DOHH2 (cell line): ENCODE data around the gene ERFE.

Experiments used
- H3F3A ChIP-seq: fragments of 200-600 bp; sonication (generic), shearing (Covaris generic); 2 replicates; pipeline ENCODE4 v1.6.0; 2016; ENCODE audit warnings: antibody characterized with exemption, mild to moderate bottlenecking; ENCODE audit not compliant: control insufficient read depth, insufficient read depth
- H3K27ac ChIP-seq: fragments of 200-600 bp; sonication (generic); 2 replicates; pipeline ENCODE4 v1.5.1; 2014; ENCODE audit warnings: low read depth, mild to moderate bottlenecking, low read length, moderate library complexity
- H3K27me3 ChIP-seq: fragments of 200-600 bp; sonication (generic); 2 replicates; pipeline ENCODE4 v1.6.1; 2014; ENCODE audit warnings: mild to moderate bottlenecking, low read length, mixed read lengths; ENCODE audit not compliant: control insufficient read depth
- H3K36me3 ChIP-seq: fragments of 200-600 bp; sonication (generic); 2 replicates; pipeline ENCODE4 v1.6.1; 2014; ENCODE audit warnings: mild to moderate bottlenecking, low read length, moderate library complexity, mixed read lengths; ENCODE audit not compliant: control insufficient read depth
- H3K4me1 ChIP-seq: fragments of 200-600 bp; sonication (generic); 2 replicates; pipeline ENCODE4 v1.6.1; 2014; ENCODE audit warnings: mild to moderate bottlenecking, low read length, mixed read lengths; ENCODE audit not compliant: control insufficient read depth
- H3K4me2 ChIP-seq: fragments of 200-600 bp; sonication (generic); 2 replicates; pipeline ENCODE4 v1.6.0; 2014; ENCODE audit warnings: mild to moderate bottlenecking, low read length, moderate library complexity
- H3K4me3 ChIP-seq: fragments of 200-600 bp; sonication (generic); 2 replicates; pipeline ENCODE4 v1.5.1; 2014; ENCODE audit warnings: mild to moderate bottlenecking, low read length, mixed read lengths
- H3K79me2 ChIP-seq: fragments of 200-600 bp; sonication (generic); 2 replicates; pipeline ENCODE4 v1.6.1; 2014; ENCODE audit warnings: mild to moderate bottlenecking, low read length, mixed read lengths; ENCODE audit not compliant: control insufficient read depth
- H3K9me2 ChIP-seq: fragments of 200-600 bp; sonication (generic); replicated peaks from 2 replicates; pipeline ENCODE4 v1.6.1; 2014; ENCODE audit warnings: mild to moderate bottlenecking, low read length, mixed read lengths; ENCODE audit not compliant: control insufficient read depth
- H3K9me3 ChIP-seq: fragments of 200-600 bp; sonication (generic); 2 replicates; pipeline ENCODE4 v1.6.1; 2014; ENCODE audit warnings: antibody characterized with exemption, low read length, mixed read lengths; ENCODE audit not compliant: control insufficient read depth, insufficient read depth
- H4K20me1 ChIP-seq: fragments of 200-600 bp; sonication (generic); 2 replicates; pipeline ENCODE4 v1.6.0; 2014; ENCODE audit warnings: low read depth, mild to moderate bottlenecking, antibody characterized with exemption, low read length, moderate library complexity; ENCODE audit not compliant: control insufficient read depth, insufficient read depth
- CTCF ChIP-seq: fragments of 200-600 bp; sonication (generic); IDR thresholded peaks from one replicate; pipeline ENCODE4 v1.5.1; 2014; ENCODE audit warnings: antibody characterized with exemption, mild to moderate bottlenecking, low read depth, low read length; ENCODE audit not compliant: poor library complexity, severe bottlenecking
- EZH2phosphoT487 ChIP-seq: fragments of 200-600 bp; sonication (generic); IDR thresholded peaks from 2 replicates; pipeline ENCODE4 v1.6.1; 2017; ENCODE audit warnings: borderline replicate concordance, mild to moderate bottlenecking, antibody characterized with exemption, low read length, moderate library complexity, mixed read lengths

Gene ERFE

GRCh38 chr2:238163481-238164198 is 4.9 kb downstream of the ERFE start:
- H3K27ac ChIP-seq, result no peak overlapping the region
- H3K79me2 ChIP-seq, result no peaks in the 10 kb centered on the region
- H3K27me3 ChIP-seq, result peaks cover 6% of the 10 kb centered on the region
- no peaks in the 10 kb centered on the region for H3K9me2 ChIP-seq
- no peaks in the 10 kb centered on the region for H3F3A ChIP-seq
- no peak overlapping the region for H3K4me2 ChIP-seq
- H4K20me1 ChIP-seq, result no peaks in the 10 kb centered on the region
- H3K4me3 ChIP-seq, result no peak overlapping the region
- H3K4me1 ChIP-seq, result peaks cover 22% of the 10 kb centered on the region
- TF ChIP-seq CTCF, result no peak
- no peak for TF ChIP-seq EZH2phosphoT487
- H3K9me3 ChIP-seq, result no peaks in the 10 kb centered on the region
- H3K36me3 ChIP-seq, result peaks cover 6% of the 10 kb centered on the region; the same call in 1 of the 2 replicates

- Histone ChIP-seq H3K27ac (no peak overlapping the region), H3K27me3 (peaks cover under 1% of the 10 kb centered on the region; the same call in 1 of the 2 replicates), H3K9me3 (no peaks in the 10 kb centered on the region), H3K4me3 (no peak overlapping the region), H3K36me3 (peaks cover 17% of the 10 kb centered on the region), H3K79me2 (no peaks in the 10 kb centered on the region), H3K4me2 (no peak overlapping the region), H3K9me2 (no peaks in the 10 kb centered on the region), H4K20me1 (no peaks in the 10 kb centered on the region), H3F3A (peaks cover 2% of the 10 kb centered on the region; the same call in 1 of the 2 replicates), H3K4me1 (peaks cover 14% of the 10 kb centered on the region)
- no peak for TF ChIP-seq CTCF
- no peak for TF ChIP-seq EZH2phosphoT487
Measured at GRCh38 chr2:238164906-238165287, 6.1 kb downstream of the ERFE start.

GRCh38 chr2:238165288-238165921 is 6.6 kb downstream of the ERFE start:
- Histone ChIP-seq H3K9me2 (no peaks in the 10 kb centered on the region), H3K27ac (no peak overlapping the region), H4K20me1 (no peaks in the 10 kb centered on the region), H3K9me3 (no peaks in the 10 kb centered on the region), H3K79me2 (no peaks in the 10 kb centered on the region), H3K4me3 (no peak overlapping the region), H3F3A (peaks cover 5% of the 10 kb centered on the region; the same call in 1 of the 2 replicates), H3K27me3 (no peaks in the 10 kb centered on the region), H3K36me3 (peaks cover 22% of the 10 kb centered on the region), H3K4me1 (peaks cover 9% of the 10 kb centered on the region), H3K4me2 (no peak overlapping the region)
- TF ChIP-seq EZH2phosphoT487, result no peak
- TF ChIP-seq CTCF, result no peak
